GM23248 (cell line): ENCODE measurements around the gene STK32B. TPM values are rescaled to one million over a fixed set of nuclear protein-coding genes. Genes with fewer than 3 reads are reported as not detected.
A peak's percentile ranks its signal among the peaks of the same experiment; 100 is the strongest.
"Not testable (repeated sequence)": the region's sequence is repeated elsewhere in the genome, so short reads cannot be mapped to it uniquely, and the experiment has no call there.

Experiments used
- DNase-seq: peaks from one replicate; pipeline ENCODE4 v3.0.0-alpha.2; 2015
- H2AFZ ChIP-seq: fragments of 200-600 bp; sonication (generic); 2 replicates; pipeline ENCODE4 v1.6.1; 2016; ENCODE audit warnings: antibody characterized with exemption
- H3F3A ChIP-seq: fragments of 200-600 bp; sonication (generic); 2 replicates; pipeline ENCODE4 v1.6.1; 2016; ENCODE audit warnings: mild to moderate bottlenecking, antibody characterized with exemption, mixed run types; ENCODE audit not compliant: insufficient read depth
- H3K27ac ChIP-seq: fragments of 200-600 bp; sonication (generic); 2 replicates; pipeline ENCODE4 v1.5.1; 2016; ENCODE audit warnings: mild to moderate bottlenecking
- H3K27me3 ChIP-seq: fragments of 200-600 bp; sonication (generic); replicated peaks from 2 replicates; pipeline ENCODE4 v1.6.1; 2016; ENCODE audit warnings: mild to moderate bottlenecking; ENCODE audit not compliant: insufficient read depth
- H3K36me3 ChIP-seq: fragments of 200-600 bp; sonication (generic); 2 replicates; pipeline ENCODE4 v1.6.1; 2016; ENCODE audit warnings: low read depth, mild to moderate bottlenecking
- H3K4me1 ChIP-seq: fragments of 200-600 bp; sonication (generic); 2 replicates; pipeline ENCODE4 v1.6.1; 2016; ENCODE audit warnings: mild to moderate bottlenecking; ENCODE audit not compliant: insufficient read depth
- H3K4me2 ChIP-seq: fragments of 200-600 bp; sonication (generic); one replicate; pipeline ENCODE4 v1.6.1; 2016; ENCODE audit warnings: mild to moderate bottlenecking; ENCODE audit not compliant: unreplicated experiment
- H3K4me3 ChIP-seq: fragments of 200-600 bp; sonication (generic); 2 replicates; pipeline ENCODE4 v1.5.1; 2016; ENCODE audit warnings: mild to moderate bottlenecking
- H3K79me2 ChIP-seq: fragments of 200-600 bp; sonication (generic); 2 replicates; pipeline ENCODE4 v1.6.1; 2016; ENCODE audit warnings: mild to moderate bottlenecking; ENCODE audit not compliant: insufficient read depth
- H3K9ac ChIP-seq: fragments of 200-600 bp; sonication (generic); 2 replicates; pipeline ENCODE4 v1.6.1; 2016; ENCODE audit warnings: mild to moderate bottlenecking
- H3K9me2 ChIP-seq: fragments of 200-600 bp; sonication (generic); 2 replicates; pipeline ENCODE4 v1.6.1; 2016; ENCODE audit warnings: mixed run types, mild to moderate bottlenecking, moderate library complexity; ENCODE audit not compliant: insufficient read depth
- H3K9me3 ChIP-seq: fragments of 200-600 bp; sonication (generic); one replicate; pipeline ENCODE4 v1.6.1; 2017; ENCODE audit warnings: low read depth
- H4K20me1 ChIP-seq: fragments of 200-600 bp; sonication (generic); 2 replicates; pipeline ENCODE4 v1.6.0; 2016; ENCODE audit not compliant: insufficient read depth
- EZH2 ChIP-seq: fragments of 200-600 bp; sonication (generic); IDR thresholded peaks from 2 replicates; pipeline ENCODE4 v1.6.1; 2018; ENCODE audit warnings: antibody characterized with exemption, mild to moderate bottlenecking; ENCODE audit not compliant: insufficient read depth, poor library complexity, severe bottlenecking
- EZH2phosphoT487 ChIP-seq: fragments of 200-600 bp; sonication (generic); IDR thresholded peaks from 2 replicates; pipeline ENCODE4 v1.6.1; 2018; ENCODE audit warnings: antibody characterized with exemption, moderate library complexity, mild to moderate bottlenecking, low read depth; ENCODE audit not compliant: insufficient read depth
- WGBS, 2 experiments: methylation state at CpG; one replicate each; pipeline ENCODE4 v1.1.6; 2015 to 2017; ENCODE audit warnings: low lambda C conversion rate in 2 of 2, low coverage in 1 of 2; ENCODE audit errors: missing lambda C conversion rate in 2 of 2; 5-methylcytosine and 5-hydroxymethylcytosine counted together
- in situ Hi-C: fragments of 300-500 bp; cut with MboI; formaldehyde crosslinking; loops from 2 replicates; pipeline ENCODE4 v1.15.0; 2020
- polyA plus RNA-seq: library from polyadenylated mRNA; unstranded; fragments of >200 nt; fragmentation: Nextera tagmentation; extraction: Ambion mirVana; gene quantifications from 2 replicates; pipeline ENCODE4 v1.2.1, GENCODE V29; 2016
- total RNA-seq: library from RNA; depleted of rRNA; stranded (reverse); fragments of >200 nt; shearing (Covaris generic); gene quantifications from 2 replicates; pipeline ENCODE4 v1.2.3, GENCODE V29; 2014

STK32B gene
- total and polyA plus RNA-seq, 2 experiments from 2014 or later: 4.9 to 6.1 TPM

GRCh38 chr4:5164221-5164912, 113.1 kb downstream of the STK32B start:
- TF ChIP-seq EZH2phosphoT487: no peak
- no peak for TF ChIP-seq EZH2
- H3K9ac ChIP-seq: no peak overlapping the region
- WGBS, 2 experiments: 81 to 86% methylated on average over 10 of the region's 10 CpGs
- H3K4me3 ChIP-seq: no peak overlapping the region
- H3K4me2 ChIP-seq: no peak overlapping the region
- H3K4me1 ChIP-seq: peaks cover 13% of the 10 kb centered on the region; the same call in 1 of the 2 replicates
- H3K27me3 ChIP-seq: no peaks in the 10 kb centered on the region
- DNase-seq: no peak
- in situ Hi-C loops: no loop called here
- no peaks in the 10 kb centered on the region for H3K9me3 ChIP-seq
- no peak overlapping the region for H3K27ac ChIP-seq
- H3K79me2 ChIP-seq: no peaks in the 10 kb centered on the region
- H3K9me2 ChIP-seq: no peaks in the 10 kb centered on the region
- H2AFZ ChIP-seq: no peak overlapping the region
- no peaks in the 10 kb centered on the region for H3K36me3 ChIP-seq
- H4K20me1 ChIP-seq: no peaks in the 10 kb centered on the region
- H3F3A ChIP-seq: no peaks in the 10 kb centered on the region

GRCh38 chr4:5165420-5166369, 114.4 kb downstream of the STK32B start:
- peak; percentile 52 for DNase-seq
- Histone ChIP-seq H3K36me3 (no peaks in the 10 kb centered on the region), H3F3A (no peaks in the 10 kb centered on the region), H3K4me1 (peaks cover 13% of the 10 kb centered on the region; the same call in 1 of the 2 replicates), H3K79me2 (no peaks in the 10 kb centered on the region), H2AFZ (peak overlapping the region; percentile 50), H3K27ac (peak overlapping the region; percentile 25; the same call in 1 of the 2 replicates), H3K9me2 (no peaks in the 10 kb centered on the region), H3K9ac (0 out of 2 replicates have a peak overlapping the region, but pooled peaks have one; percentile 2), H3K27me3 (no peaks in the 10 kb centered on the region), H4K20me1 (no peaks in the 10 kb centered on the region), H3K4me3 (no peak overlapping the region), H3K4me2 (peak overlapping the region; percentile 32), H3K9me3 (no peaks in the 10 kb centered on the region)
- 45 to 54% methylated on average over 29 of the region's 29 CpGs for WGBS, 2 experiments
- in situ Hi-C loops: no loop called here
- TF ChIP-seq EZH2 (no peak), EZH2phosphoT487 (no peak)

- no peak overlapping the region for H3K4me2 ChIP-seq
- in situ Hi-C loops: no loop called here
These were observed 115.1 kb downstream of the STK32B start for GRCh38 chr4:5166377-5166776.

DNA sequence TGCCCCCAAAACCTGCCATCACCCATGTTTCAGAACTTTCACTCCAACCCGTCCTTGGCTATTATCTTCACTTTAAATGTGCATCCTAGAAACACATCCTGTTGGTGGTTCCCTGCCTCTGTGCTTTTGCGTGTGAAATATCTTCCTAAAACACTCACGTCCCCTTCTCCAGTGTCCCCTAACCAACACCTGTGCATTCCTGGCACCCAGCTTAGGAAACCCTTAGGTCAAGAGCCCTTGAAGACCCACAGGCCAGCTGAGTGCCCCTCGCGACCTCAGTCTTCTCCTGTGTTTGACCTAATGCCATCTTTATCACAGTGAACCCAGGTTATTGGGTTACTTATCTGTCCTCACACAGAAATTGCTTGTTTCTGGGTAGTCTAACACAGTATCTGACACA, 117.6 kb downstream of the STK32B start:
- no peak overlapping the region for H2AFZ ChIP-seq
- H3K4me2 ChIP-seq: no peak overlapping the region
- H3F3A ChIP-seq: no peaks in the 10 kb centered on the region
- no peak overlapping the region for H3K27ac ChIP-seq
- H3K4me3 ChIP-seq: no peak overlapping the region
- DNase-seq: no peak
- no peaks in the 10 kb centered on the region for H3K9me3 ChIP-seq
- WGBS, 2 experiments: 63 to 76% methylated on average over 5 of the region's 5 CpGs
- in situ Hi-C loops: no loop called here
- no peaks in the 10 kb centered on the region for H3K9me2 ChIP-seq
- peaks cover 13% of the 10 kb centered on the region; the same call in 1 of the 2 replicates for H3K4me1 ChIP-seq
- no peaks in the 10 kb centered on the region for H3K79me2 ChIP-seq
- TF ChIP-seq EZH2phosphoT487 (no peak), EZH2 (no peak)
- no peaks in the 10 kb centered on the region for H4K20me1 ChIP-seq
- H3K27me3 ChIP-seq: no peaks in the 10 kb centered on the region
- H3K9ac ChIP-seq: no peak overlapping the region
- no peaks in the 10 kb centered on the region for H3K36me3 ChIP-seq

More at GRCh38 chr4:5166377-5166776, 115.1 kb downstream of the STK32B start:
- Histone ChIP-seq H3K27ac (no peak overlapping the region), H3K4me1 (peaks cover 13% of the 10 kb centered on the region; the same call in 1 of the 2 replicates), H3K79me2 (no peaks in the 10 kb centered on the region), H3K9me2 (no peaks in the 10 kb centered on the region), H3K9me3 (no peaks in the 10 kb centered on the region), H3K27me3 (no peaks in the 10 kb centered on the region), H3K36me3 (no peaks in the 10 kb centered on the region), H3K9ac (no peak overlapping the region), H3F3A (no peaks in the 10 kb centered on the region), H2AFZ (no peak overlapping the region), H3K4me3 (no peak overlapping the region), H4K20me1 (no peaks in the 10 kb centered on the region)
- TF ChIP-seq EZH2: no peak
- no peak for TF ChIP-seq EZH2phosphoT487
- 69 to 70% methylated on average over 4 of the region's 4 CpGs for WGBS, 2 experiments
- DNase-seq: no peak

GRCh38 chr4:5175836-5176235, 124.6 kb downstream of the STK32B start:
- H3F3A ChIP-seq, DNase-seq, H3K27me3 ChIP-seq, H3K9me3 ChIP-seq, H3K36me3 ChIP-seq, H3K27ac ChIP-seq, H3K4me1 ChIP-seq, in situ Hi-C loops, H3K9me2 ChIP-seq, H3K4me3 ChIP-seq, H3K79me2 ChIP-seq, H3K9ac ChIP-seq, H3K4me2 ChIP-seq, H4K20me1 ChIP-seq, H2AFZ ChIP-seq: not testable (repeated sequence)
- WGBS, 2 experiments: 76 to 79% methylated on average over 11 of the region's 11 CpGs
